HG03135 (cell line): ENCODE results near the gene DLG5.

Source experiments
- ATAC-seq: cut with Tn5 transposase; IDR thresholded peaks from one replicate; pipeline ENCODE4 v1.9.1; 2021; ENCODE audit warnings: mild to moderate bottlenecking, moderate library complexity; ENCODE audit not compliant: unreplicated experiment

DLG5 gene, protein sequence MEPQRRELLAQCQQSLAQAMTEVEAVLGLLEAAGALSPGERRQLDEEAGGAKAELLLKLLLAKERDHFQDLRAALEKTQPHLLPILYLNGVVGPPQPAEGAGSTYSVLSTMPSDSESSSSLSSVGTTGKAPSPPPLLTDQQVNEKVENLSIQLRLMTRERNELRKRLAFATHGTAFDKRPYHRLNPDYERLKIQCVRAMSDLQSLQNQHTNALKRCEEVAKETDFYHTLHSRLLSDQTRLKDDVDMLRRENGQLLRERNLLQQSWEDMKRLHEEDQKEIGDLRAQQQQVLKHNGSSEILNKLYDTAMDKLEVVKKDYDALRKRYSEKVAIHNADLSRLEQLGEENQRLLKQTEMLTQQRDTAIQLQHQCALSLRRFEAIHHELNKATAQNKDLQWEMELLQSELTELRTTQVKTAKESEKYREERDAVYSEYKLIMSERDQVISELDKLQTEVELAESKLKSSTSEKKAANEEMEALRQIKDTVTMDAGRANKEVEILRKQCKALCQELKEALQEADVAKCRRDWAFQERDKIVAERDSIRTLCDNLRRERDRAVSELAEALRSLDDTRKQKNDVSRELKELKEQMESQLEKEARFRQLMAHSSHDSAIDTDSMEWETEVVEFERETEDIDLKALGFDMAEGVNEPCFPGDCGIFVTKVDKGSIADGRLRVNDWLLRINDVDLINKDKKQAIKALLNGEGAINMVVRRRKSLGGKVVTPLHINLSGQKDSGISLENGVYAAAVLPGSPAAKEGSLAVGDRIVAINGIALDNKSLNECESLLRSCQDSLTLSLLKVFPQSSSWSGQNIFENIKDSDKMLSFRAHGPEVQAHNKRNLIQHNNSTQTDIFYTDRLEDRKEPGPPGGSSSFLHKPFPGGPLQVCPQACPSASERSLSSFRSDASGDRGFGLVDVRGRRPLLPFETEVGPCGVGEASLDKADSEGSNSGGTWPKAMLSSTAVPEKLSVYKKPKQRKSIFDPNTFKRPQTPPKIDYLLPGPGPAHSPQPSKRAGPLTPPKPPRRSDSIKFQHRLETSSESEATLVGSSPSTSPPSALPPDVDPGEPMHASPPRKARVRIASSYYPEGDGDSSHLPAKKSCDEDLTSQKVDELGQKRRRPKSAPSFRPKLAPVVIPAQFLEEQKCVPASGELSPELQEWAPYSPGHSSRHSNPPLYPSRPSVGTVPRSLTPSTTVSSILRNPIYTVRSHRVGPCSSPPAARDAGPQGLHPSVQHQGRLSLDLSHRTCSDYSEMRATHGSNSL (N-terminal part only)

GRCh38 chr10:77926566-77927401 is at the start of gene DLG5:
TSS of gene DLG5 (minus strand) at chr10:77926755. CDS start at chr10:77926520, 235 bp downstream.
- no peak for ATAC-seq

GRCh38 chr10:77975086-77975666 is 48.6 kb upstream of the DLG5 start:
- ATAC-seq = no peak

DNA sequence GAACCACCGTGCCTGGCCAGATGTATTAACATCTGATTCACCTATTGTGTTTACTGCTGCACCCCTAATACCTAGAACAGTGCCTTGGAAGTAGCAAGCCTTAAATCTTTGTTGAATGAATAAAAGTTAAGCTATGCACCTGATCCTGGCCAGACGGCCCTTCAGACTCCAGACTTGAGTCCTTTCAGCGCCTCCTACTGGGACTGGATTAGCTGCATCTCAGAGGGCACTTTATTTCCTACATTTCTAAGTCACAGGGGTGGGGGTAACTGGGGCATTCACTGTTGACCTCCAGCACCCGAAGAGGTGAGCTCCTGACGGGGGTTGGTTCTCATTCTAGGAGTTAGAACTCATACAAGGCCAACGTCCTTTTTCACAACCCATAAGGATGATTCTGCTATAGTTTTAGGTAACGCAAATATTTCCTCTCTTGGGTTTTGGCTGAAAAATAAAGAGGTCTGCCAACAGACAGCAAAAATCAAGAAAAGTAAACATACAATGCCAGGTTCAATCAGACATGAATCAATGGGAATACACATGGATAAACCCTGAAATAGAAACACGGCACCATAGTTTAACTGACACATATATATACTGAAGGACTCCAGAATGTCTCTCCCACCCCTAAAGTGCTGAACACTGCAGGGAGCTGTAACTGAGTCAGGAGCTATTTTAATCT is 48.0 kb upstream of the DLG5 start:
- no peak for ATAC-seq

DNA sequence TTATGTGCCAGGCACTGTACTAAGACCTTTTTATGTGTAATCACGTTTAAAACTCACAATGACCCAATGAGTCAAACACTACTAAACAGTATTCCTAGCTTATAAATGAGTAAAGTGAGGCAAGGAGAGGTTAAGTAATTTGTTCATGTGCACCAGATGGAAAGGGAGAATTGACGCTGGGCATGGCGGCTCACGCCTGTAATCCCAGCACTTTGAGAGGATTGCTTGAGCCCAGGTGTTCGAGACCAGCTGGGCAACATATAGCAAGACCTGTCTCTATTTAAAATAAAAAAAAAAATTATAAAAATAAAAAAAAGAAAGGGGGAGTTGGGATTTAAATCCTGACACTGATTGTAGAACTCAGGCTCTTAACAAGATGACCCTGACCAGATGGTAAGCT is 46.7 kb upstream of the DLG5 start:
- ATAC-seq = no peak

DNA sequence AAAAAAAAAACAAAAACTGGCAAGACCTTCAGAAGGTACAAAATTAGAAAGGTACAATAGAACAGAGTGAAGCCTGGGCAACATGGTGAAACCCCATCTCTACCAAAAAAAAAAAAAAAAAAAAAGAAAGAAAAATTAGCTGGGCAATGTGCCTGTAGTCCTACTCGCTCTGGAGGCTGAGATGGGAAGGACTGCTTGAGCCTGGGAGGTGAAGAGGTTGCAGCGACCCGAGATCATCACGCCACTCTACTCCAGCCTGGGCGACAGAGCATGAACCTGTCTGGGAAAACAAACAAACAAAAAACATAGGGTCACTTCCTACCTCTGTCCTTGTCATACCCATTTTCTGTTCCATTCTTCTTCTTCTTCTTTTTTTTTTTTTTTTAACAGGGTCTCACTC is 45.6 kb upstream of the DLG5 start:
- ATAC-seq = no peak

DNA sequence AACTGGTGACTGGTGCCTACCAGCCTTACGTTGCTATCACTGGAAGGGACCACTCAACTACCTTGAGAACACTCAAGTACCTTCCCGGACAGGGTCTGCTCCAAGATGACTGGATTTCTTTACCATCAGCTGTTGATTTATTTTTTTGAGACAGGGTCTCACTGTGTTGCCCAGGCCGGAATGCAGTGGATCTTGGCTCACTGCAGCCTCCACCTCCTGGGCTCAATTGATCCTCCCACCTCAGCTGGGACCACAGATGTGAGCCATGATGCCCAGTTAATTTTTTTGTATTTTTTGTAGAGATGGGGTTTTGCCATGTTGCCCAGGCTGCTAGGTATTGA is 45.2 kb upstream of the DLG5 start:
- ATAC-seq = no peak

GRCh38 chr10:77970869-77971803 is 44.6 kb upstream of the DLG5 start:
- ATAC-seq = no peak

DNA sequence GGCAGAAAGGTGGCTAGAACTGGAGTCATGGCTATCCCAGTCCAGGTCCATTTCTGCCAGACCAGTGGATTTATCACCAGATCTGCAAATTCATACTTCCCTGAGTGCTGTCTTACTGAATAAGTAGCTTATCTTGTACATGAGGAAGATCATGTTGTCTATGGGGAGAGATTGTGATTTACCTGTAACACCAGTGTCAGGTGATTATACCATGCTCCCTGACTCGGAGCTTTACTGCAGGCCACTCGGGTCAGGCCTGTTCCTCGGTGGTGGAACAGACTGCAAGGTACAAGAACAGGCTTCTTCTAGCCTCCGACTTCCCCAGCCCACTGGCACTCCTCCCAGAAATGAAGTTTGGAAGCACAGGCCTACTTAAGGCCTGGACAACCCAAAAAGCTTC is 42.6 kb upstream of the DLG5 start:
- no peak for ATAC-seq

DNA sequence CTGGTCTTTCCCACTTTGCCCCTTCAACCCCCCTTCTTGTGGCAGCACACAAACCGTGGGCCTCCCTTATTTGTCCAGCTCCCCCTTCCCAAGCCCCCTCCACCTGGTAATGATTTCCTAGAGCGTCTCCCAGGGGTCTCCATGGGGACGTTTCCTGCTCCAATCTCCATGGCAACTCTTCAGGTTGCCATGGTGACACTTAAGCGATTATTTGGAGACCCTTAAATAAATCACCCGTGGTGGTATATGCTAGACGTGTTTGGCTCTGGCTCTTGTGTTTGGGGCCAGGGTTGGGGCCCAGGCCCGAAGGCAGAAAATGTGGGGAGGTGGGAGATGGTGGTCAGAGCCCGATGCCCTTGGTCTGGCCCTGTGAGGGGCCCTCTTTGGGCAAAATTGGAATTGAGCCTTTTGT is 41.1 kb upstream of the DLG5 start:
- ATAC-seq = no peak

DNA sequence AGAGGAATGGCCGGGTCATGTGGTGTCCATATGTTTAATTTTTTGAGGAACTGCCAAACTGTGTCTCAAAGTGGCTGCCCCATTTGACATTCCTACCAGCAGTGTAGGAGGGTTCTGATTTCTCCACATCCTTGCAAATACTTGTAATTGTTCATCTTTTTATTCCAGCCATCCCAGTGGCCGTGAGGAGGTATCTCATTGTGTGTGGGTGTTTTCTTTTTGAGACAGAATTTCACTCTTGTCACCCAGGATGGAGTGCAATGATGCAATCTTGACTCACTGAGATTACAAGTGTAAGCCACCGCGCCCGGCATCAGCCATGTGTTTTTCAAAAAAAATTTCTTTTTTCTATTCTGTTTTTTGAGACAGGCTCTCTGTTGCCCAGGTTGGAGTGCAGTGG is 38.7 kb upstream of the DLG5 start:
- no peak for ATAC-seq

DNA sequence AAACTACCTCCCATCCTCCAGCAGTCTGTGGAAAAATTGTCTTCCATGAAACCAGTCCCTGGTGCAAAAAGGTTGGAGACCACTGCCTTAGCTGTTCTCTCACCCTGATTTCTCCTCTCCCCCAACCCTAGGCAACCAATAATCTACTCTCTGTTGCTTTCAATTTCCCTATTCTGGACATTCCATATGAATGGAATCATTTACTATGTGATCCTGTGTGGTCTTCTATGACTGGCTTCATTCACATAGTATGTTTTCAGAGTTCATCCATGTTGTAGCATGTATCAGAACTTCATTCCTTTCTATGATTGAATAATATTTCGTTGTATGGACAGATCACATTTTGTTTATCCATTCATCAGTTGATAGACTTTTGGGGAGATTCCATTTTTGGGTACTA is 38.3 kb upstream of the DLG5 start:
- ATAC-seq = no peak

DNA sequence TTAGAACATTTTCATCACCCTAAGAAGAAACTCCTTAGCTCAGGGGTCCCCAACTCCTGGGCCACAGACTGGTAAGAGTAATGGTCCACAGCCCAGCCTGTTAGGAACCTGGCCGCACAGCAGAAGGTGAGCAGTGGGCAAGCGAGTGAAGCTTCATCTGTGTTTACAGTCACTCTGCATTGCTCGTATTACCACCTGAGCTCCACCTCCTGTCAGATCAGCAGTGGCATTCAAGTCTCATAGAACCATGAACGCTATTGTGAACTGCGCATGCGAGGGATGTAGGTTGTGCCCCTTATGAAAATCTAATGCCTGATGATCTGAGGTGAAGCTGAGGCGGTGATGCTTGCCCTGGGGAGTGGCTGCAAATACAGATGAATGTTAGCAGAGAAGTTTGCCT is 37.3 kb upstream of the DLG5 start:
- no peak for ATAC-seq

GRCh38 chr10:77962350-77963146 is 36.0 kb upstream of the DLG5 start:
- ATAC-seq = no peak

GRCh38 chr10:77961668-77962067 is 35.1 kb upstream of the DLG5 start:
- ATAC-seq = no peak

DNA sequence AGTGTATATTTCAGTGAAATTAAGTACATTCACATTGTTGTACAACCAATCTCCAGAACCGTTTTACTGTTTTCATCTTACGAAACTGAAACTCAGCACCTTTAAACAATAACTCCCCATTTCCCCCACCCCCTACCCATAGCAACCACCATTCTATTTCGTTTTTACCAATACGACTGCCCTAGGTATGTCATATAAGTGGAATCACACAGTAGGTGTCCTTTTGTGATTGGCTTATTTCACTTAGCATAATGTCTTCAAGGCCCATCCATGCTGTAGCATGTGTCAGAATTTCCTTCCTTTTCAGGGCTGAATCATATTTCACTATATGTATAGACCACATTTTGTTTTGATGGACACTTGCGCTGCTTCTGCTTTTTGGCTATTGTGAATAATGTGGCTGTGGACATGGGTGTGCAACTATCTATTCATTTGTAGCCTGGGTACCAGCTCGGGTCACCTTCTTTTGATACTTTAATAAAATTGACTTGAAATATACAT is 34.3 kb upstream of the DLG5 start:
- ATAC-seq = no peak

DNA sequence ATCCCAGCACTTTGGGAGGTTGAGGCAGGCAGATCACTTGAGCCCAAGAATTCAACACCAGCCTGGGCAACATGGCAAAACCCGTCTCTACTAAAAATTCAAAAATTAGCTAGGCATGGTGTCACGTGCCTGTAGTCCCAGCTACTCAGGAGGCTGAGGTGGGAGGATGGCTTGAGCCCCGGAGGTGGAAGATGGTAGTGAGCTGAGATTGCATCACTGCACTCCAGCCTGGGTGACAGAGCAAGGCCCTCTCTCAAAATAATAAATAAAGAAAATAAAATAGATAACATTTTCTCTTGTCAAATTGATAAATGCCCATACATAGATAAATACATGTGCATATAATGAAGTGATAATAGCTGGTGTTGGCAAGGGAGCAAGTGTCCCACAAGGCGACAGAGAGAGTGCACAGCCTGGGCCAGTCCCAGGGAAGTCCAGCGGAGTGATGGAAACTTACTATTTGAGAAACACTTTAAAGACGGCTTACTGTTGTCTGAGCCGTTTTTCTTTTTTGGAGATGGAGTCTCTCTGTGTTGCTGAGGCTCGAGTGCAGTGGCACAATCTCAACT is 33.4 kb upstream of the DLG5 start:
- ATAC-seq = no peak

DNA sequence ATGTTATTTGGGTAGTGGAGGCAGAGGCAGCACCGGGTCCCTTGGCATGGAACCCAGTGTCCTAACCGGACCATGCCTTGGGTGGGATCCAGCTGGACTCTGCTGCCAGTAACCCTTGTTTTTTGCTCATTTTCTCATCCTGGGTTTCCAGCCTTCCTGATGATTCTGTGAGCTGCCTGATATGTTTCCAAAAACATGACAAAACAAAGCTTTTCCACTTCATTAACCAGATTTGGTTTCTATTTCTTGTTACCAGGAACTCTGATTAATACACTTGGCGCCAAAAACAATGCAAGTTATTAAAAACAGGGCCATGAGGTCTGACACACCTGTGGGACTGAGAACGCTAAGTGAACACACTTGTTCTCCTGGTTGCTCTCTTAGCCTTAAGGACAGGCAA is 32.8 kb upstream of the DLG5 start:
- no peak for ATAC-seq
